RKO (cell line): ENCODE data around the gene PKD2L2.
"Not testable (repeated sequence)": the region's sequence is repeated elsewhere in the genome, so short reads cannot be mapped to it uniquely, and the experiment has no call there.

Experiments used
- DNase-seq: peaks from one replicate; pipeline ENCODE4 v3.0.0-alpha.2; 2016; ENCODE audit warnings: low spot score

Gene PKD2L2

GRCh38 chr5:137957948-137958347, 68.7 kb downstream of the PKD2L2 start:
- DNase-seq: no peak

- no peak for DNase-seq
These were observed 70.2 kb downstream of the PKD2L2 start for GRCh38 chr5:137959488-137959887.

DNA sequence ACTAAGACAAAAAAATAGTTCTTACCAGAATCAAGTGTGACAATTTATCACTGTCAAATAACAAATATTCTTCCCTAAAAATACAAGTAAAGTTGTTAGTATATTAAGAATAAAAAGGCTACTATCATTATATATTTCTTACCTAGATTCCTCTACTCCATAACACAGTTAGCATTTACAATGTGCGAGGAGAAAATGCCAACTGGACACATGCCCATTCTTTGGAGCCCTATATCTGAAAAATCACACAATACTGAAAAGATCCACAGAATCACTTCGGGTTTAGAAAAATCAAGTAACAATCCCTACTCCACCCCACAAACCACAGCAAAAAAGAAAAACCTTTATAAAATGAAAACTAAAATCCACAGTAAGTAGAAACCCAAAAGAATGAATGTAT, 70.9 kb downstream of the PKD2L2 start:
- DNase-seq: no peak

GRCh38 chr5:137960819-137961218, 71.6 kb downstream of the PKD2L2 start:
- DNase-seq: no peak

DNA sequence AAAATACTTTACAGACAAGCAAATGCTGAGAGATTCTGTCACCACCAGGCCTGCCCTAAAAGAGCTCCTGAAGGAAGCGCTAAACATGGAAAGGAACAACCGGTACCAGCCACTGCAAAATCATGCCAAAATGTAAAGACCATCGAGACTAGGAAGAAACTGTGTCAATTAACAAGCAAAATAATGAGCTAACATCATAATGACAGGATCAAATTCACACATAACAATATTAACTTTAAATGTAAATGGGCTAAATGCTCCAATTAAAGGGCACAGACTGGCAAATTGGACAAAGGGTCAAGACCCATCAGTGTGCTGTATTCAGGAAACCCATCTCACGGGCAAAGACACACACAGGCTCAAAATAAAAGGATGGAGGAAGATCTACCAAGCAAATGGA, 81.1 kb downstream of the PKD2L2 start:
- not testable (repeated sequence) for DNase-seq

DNA sequence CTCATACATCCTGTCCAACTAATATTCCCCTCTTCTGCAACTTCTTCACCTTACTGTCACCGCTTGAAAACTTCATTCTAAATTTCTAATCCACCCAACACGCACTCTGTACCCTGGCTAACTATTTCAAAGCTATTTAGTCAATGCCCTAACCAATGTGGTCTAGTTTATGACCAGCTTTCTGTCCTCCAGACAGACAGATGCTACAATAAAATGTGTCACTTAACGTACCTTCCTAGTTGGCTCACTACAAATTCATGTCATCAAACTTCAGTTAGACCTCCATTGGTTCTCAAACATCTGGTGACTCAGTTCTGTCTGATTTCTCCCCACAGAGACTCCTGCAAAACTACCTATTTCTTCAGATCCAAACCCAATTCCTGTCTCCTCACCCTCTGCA, 86.0 kb downstream of the PKD2L2 start:
- no peak for DNase-seq

- no peak for DNase-seq
These were observed 100.2 kb downstream of the PKD2L2 start for GRCh38 chr5:137989419-137989818.
